Stimulated activated CD8-positive, alpha-beta memory T cell treated with anti-CD3 and anti-CD28 coated beads, Interleukin-12 subunit alpha, Interleukin-12 subunit beta, amount 100 ng/mL, for 24 hours (primary cell): ENCODE results near the gene HDDC3.
A peak's percentile ranks its signal among the peaks of the same experiment; 100 is the strongest.

Source experiments
- DNase-seq: peaks from one replicate; pipeline ENCODE4 v3.0.0-alpha.2; 2020; ENCODE audit errors: extremely low read depth

The HDDC3 gene

GRCh38 chr15:90953947-90954711 lies 21.8 kb upstream of the HDDC3 start:
- no peak for DNase-seq

GRCh38 chr15:90952901-90953677 lies 20.7 kb upstream of the HDDC3 start:
- DNase-seq, result no peak

- DNase-seq, result no peak
These were observed 18.3 kb upstream of the HDDC3 start for GRCh38 chr15:90950676-90951075.

- no peak for DNase-seq
These were observed 17.8 kb upstream of the HDDC3 start for GRCh38 chr15:90949979-90950675.

- DNase-seq, result no peak
These were observed 16.2 kb upstream of the HDDC3 start for GRCh38 chr15:90948506-90948905.

GRCh38 chr15:90947577-90948357 lies 15.4 kb upstream of the HDDC3 start:
- DNase-seq, result no peak

GRCh38 chr15:90946941-90947576 lies 14.7 kb upstream of the HDDC3 start:
- DNase-seq, result no peak

- no peak for DNase-seq
These were observed 14.2 kb upstream of the HDDC3 start for GRCh38 chr15:90946538-90946937.

- DNase-seq, result no peak
These were observed 12.7 kb upstream of the HDDC3 start for GRCh38 chr15:90945091-90945490.

GRCh38 chr15:90942354-90943120 lies 10.2 kb upstream of the HDDC3 start:
- no peak for DNase-seq

GRCh38 chr15:90941038-90941437 lies 8.7 kb upstream of the HDDC3 start:
- DNase-seq, result no peak

GRCh38 chr15:90939756-90940155 lies 7.4 kb upstream of the HDDC3 start:
- DNase-seq, result no peak

GRCh38 chr15:90938261-90938660 lies 5.9 kb upstream of the HDDC3 start:
- DNase-seq, result no peak

GRCh38 chr15:90936823-90937222 lies 4.5 kb upstream of the HDDC3 start:
- DNase-seq, result no peak

- peak; percentile 92 for DNase-seq
These were observed 2.8 kb upstream of the HDDC3 start, which contains the start of gene UNC45A for GRCh38 chr15:90934949-90935751. UNC45A (plus strand) TSS chr15:90935285; CDS start chr15:90935325, 40 bp downstream.

GRCh38 chr15:90934256-90934948 lies 2.1 kb upstream of the HDDC3 start:
- DNase-seq, result peak; percentile 63

- DNase-seq, result no peak
These were observed 952 bp upstream of the HDDC3 start for GRCh38 chr15:90933301-90933700.

- no peak for DNase-seq
These were observed 277 bp upstream of the HDDC3 start for GRCh38 chr15:90932660-90932991.

- DNase-seq, result no peak
These were observed 848 bp downstream of the HDDC3 start for GRCh38 chr15:90931575-90931827.
